Gastrocnemius medialis (tissue), 4 donors: Measurements from ENCODE around the gene DNPEP. TPM values are rescaled to one million over a fixed set of nuclear protein-coding genes. Genes with fewer than 3 reads are reported as not detected.

Source experiments
- ATAC-seq, 2 donors: fragments of 150-250 bp; one replicate each; pipeline ENCODE4 v1.9.1; 2016
- DNase-seq, 2 donors: peaks; one replicate each; pipeline ENCODE4 v3.0.0-alpha.2; 2019
- H3K27ac ChIP-seq, 4 donors: fragments of 200-600 bp; sonication (generic); 1 replicate in 1 of 4; 2 replicates in 3 of 4; pipeline ENCODE4 v1.5.1; 2016 to 2018; ENCODE audit warnings: mild to moderate bottlenecking in 2 of 4, moderate library complexity in 1 of 4
- H3K27me3 ChIP-seq, 3 donors: fragments of 200-600 bp; sonication (generic) in 2 of 3; 1 replicate in 1 of 3; 2 replicates in 2 of 3; pipeline versions ENCODE4 v1.5.1 to v1.6.0; 2016 to 2019; ENCODE audit warnings: mild to moderate bottlenecking in 1 of 3, moderate library complexity in 1 of 3
- H3K36me3 ChIP-seq, 2 donors: fragments of 200-600 bp; sonication (generic) in 1 of 2; one replicate each; pipeline ENCODE4 v1.5.1; 2017 to 2018
- H3K4me1 ChIP-seq, 2 donors: fragments of 200-600 bp; sonication (generic) in 1 of 2; one replicate each; pipeline ENCODE4 v1.5.1; 2016 to 2017; ENCODE audit warnings: mild to moderate bottlenecking in 2 of 2
- H3K4me3 ChIP-seq, 4 donors: fragments of 200-600 bp; sonication (generic) in 3 of 4; 1 replicate in 1 of 4; 2 replicates in 3 of 4; pipeline ENCODE4 v1.5.1; 2016 to 2019; ENCODE audit warnings: mild to moderate bottlenecking in 2 of 4
- H3K9me3 ChIP-seq, 3 donors: fragments of 200-600 bp; sonication (generic) in 2 of 3; 1 replicate in 1 of 3; 2 replicates in 2 of 3; pipeline ENCODE4 v1.5.1; 2016 to 2019
- POLR2A ChIP-seq, 2 donors: fragments of 450-650 bp; IDR thresholded peaks; one replicate each; pipeline ENCODE4 v1.6.1; 2017; ENCODE audit warnings: antibody characterized with exemption in 2 of 2, mild to moderate bottlenecking in 2 of 2, moderate library complexity in 2 of 2
- in situ Hi-C, 4 donors: fragments of 200-750 bp; cut with MboI; loops; one replicate each; pipeline versions ENCODE4 v1.15.0 to v1.8.0; 2017; ENCODE audit warnings: low sequenced_read_pairs in 4 of 4
- intact Hi-C: fragments of 100-400 bp; cut with DNase I; formaldehyde crosslinking; loops from one replicate; pipeline ENCODE4 v1.15.1; 2023; ENCODE audit warnings: low total_unique reads
- total RNA-seq, 4 donors: library from RNA; depleted of rRNA; stranded (reverse); fragments of >200 nt; gene quantifications; one replicate each; pipeline versions ENCODE4 v1.1.0 to v1.2.3, GENCODE V29; 2016
- TF ChIP-seq, protein P1 (sequence below), 5 experiments: fragments of 450-650 bp in 3 of 5; fragments of 200-600 bp in 2 of 5; sonication (generic) in 2 of 5; IDR thresholded peaks in 4 of 5; conservative IDR thresholded peaks in 1 of 5; 1 replicate in 4 of 5; 2 replicates in 1 of 5; pipeline ENCODE4 v1.5.1; 2016 to 2019; ENCODE audit warnings: antibody characterized with exemption in 5 of 5, mild to moderate bottlenecking in 3 of 5, moderate library complexity in 3 of 5

The DNPEP gene
- total RNA-seq, 4 donors from 2014 or later, result 56.0 to 147 (median 65.3) TPM

DNA sequence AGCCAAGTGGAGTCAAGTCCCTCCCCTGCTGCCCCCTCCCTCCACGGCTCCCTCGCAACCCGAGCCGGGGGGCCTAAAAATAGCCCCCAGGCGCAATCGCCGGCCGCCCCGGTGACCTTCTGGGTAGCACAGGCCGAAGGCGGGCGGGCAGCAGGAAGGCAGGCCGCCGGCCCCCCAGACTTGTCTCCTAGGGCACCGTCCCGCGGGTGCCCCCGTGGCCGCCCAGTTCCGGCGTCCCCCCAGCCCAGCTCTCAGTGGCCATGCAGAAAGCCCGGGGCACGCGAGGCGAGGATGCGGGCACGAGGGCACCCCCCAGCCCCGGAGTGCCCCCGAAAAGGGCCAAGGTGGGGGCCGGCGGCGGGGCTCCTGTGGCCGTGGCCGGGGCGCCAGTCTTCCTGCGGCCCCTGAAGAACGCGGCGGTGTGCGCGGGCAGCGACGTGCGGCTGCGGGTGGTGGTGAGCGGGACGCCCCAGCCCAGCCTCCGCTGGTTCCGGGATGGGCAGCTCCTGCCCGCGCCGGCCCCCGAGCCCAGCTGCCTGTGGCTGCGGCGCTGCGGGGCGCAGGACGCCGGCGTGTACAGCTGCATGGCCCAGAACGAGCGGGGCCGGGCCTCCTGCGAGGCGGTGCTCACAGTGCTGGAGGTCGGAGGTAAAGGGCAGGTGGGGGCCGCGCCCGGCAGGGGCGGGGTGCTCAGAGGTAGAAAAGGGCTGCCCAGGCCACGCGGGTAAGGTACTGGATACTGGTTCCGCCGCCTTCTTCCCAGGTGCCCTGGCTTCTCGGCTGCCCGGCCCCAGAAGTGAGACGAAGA lies 47.2 kb upstream of the DNPEP start, which contains the start of gene SPEG:
Gene SPEG (plus strand): TSS at position 126 of the 808 bp plus-strand sequence. CDS start 135 bp downstream, at position 261.
- peak; percentile 95 to 96 for TF ChIP-seq POLR2A (IDR thresholded peaks at IDR 0.05)
- TF ChIP-seq, protein P1, sequence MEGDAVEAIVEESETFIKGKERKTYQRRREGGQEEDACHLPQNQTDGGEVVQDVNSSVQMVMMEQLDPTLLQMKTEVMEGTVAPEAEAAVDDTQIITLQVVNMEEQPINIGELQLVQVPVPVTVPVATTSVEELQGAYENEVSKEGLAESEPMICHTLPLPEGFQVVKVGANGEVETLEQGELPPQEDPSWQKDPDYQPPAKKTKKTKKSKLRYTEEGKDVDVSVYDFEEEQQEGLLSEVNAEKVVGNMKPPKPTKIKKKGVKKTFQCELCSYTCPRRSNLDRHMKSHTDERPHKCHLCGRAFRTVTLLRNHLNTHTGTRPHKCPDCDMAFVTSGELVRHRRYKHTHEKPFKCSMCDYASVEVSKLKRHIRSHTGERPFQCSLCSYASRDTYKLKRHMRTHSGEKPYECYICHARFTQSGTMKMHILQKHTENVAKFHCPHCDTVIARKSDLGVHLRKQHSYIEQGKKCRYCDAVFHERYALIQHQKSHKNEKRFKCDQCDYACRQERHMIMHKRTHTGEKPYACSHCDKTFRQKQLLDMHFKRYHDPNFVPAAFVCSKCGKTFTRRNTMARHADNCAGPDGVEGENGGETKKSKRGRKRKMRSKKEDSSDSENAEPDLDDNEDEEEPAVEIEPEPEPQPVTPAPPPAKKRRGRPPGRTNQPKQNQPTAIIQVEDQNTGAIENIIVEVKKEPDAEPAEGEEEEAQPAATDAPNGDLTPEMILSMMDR (IDR thresholded peaks at IDR 0.05 in 4 of 5, conservative IDR thresholded peaks at IDR 0.05 in 1 of 5), result no peak
- in situ Hi-C loops (no loop called here), intact Hi-C loops (loop anchor here (1.0 to 2.0 kb wide), 2 partner anchors 16 to 30 kb away; partner anchors contain the start of gene DES)
- peak; percentile 31 to 49 for ATAC-seq
- peak within 1 kb of the TSS; percentile 62 to 78 (median 68) for H3K4me3 ChIP-seq
- H3K4me1 ChIP-seq, result peaks cover 64 to 74% of the 10 kb centered on the region in 2 donors
- no peaks in the 10 kb centered on the region for H3K27me3 ChIP-seq
- no peaks in the 10 kb centered on the region for H3K36me3 ChIP-seq
- H3K9me3 ChIP-seq, result no peaks in the 10 kb centered on the region
- peak within 1 kb of the TSS; percentile 95 to 100 (median 98) for H3K27ac ChIP-seq
- DNase-seq, result peak; percentile 62 to 91

DNA sequence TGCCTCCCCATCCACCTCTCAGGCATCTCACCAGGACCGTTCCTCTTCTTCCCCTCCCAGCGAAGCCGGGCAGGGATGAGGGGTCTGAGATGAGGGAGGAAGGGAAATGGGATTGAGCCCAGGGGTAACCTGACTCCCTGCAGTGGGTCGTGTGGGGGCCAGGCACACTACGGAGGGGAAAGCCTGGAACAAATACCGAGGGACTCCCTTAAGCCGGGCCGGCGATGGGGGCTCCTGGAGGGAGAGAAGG lies 46.7 kb upstream of the DNPEP start:
- ATAC-seq (no peak), DNase-seq (no peak)
- no peaks in the 10 kb centered on the region for H3K9me3 ChIP-seq
- peak overlapping the region; percentile 95 to 100 (median 98) for H3K27ac ChIP-seq
- in situ Hi-C loops, result no loop called here
- H3K4me3 ChIP-seq, result peak overlapping the region; percentile 62 to 78 (median 68)
- no peak for TF ChIP-seq POLR2A (IDR thresholded peaks at IDR 0.05)
- TF ChIP-seq, protein P1 (IDR thresholded peaks at IDR 0.05 in 4 of 5, conservative IDR thresholded peaks at IDR 0.05 in 1 of 5), result no peak
- H3K27me3 ChIP-seq, result no peaks in the 10 kb centered on the region
- peaks cover 60 to 69% of the 10 kb centered on the region in 2 donors for H3K4me1 ChIP-seq
- H3K36me3 ChIP-seq, result no peaks in the 10 kb centered on the region
- intact Hi-C loops, result loop anchor here (1.0 to 2.0 kb wide), 2 partner anchors 16 to 29 kb away; partner anchors contain the start of gene DES

DNA sequence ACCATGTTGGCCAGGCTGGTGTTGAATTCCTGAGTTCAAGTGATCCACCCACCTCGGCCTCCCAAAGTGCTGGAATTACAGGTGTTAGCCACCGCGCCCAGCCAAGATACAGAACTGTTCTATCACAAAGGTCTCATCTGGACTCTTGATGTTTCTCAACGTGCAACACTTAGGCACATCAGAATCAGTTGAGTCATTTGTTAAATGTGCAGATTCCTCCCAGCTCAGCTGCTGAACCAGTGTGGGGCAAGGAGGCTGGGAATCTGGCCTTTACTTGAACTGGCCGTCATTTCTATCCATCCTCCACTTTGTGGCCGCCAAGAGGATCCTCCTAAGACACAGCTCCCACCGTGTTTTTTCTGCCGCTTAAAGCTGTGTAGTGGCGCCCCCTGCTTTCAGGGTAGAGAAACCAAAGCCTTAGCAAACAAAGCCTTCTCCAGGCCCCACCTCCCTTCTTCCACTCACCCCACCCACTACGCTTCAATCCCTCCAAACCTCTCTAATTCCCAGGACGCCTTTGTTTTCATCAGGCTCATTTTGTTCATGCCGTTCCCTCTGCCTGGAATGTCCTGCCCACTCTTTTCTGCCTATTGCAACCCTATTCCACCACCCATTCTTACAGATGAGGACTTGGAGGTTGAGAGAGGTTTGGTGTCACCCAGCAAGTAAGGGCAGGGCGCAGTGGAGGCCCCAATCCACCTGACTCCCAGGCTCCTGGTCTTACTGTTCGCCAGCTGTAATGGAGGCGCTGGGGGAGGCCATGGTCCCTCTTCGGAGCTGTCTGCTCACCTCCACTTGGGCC lies 46.2 kb upstream of the DNPEP start:
- no peak for TF ChIP-seq POLR2A (IDR thresholded peaks at IDR 0.05)
- TF ChIP-seq, protein P1 (IDR thresholded peaks at IDR 0.05 in 4 of 5, conservative IDR thresholded peaks at IDR 0.05 in 1 of 5), result peak; percentile 43 to 79 (median 54)
- intact Hi-C loops, result loop anchor here (1.0 to 2.0 kb wide), 2 partner anchors 15 to 29 kb away; partner anchors contain the start of gene DES
- no peaks in the 10 kb centered on the region for H3K27me3 ChIP-seq
- H3K36me3 ChIP-seq, result no peaks in the 10 kb centered on the region
- DNase-seq, result peak; percentile 56 to 89
- ATAC-seq, result peak; percentile 45 to 53
- H3K4me3 ChIP-seq, result peak overlapping the region; percentile 62 to 78 (median 68)
- H3K9me3 ChIP-seq, result no peaks in the 10 kb centered on the region
- peak overlapping the region; percentile 95 to 100 (median 98) for H3K27ac ChIP-seq
- in situ Hi-C loops, result no loop called here
- peaks cover 55 to 64% of the 10 kb centered on the region in 2 donors for H3K4me1 ChIP-seq

DNA sequence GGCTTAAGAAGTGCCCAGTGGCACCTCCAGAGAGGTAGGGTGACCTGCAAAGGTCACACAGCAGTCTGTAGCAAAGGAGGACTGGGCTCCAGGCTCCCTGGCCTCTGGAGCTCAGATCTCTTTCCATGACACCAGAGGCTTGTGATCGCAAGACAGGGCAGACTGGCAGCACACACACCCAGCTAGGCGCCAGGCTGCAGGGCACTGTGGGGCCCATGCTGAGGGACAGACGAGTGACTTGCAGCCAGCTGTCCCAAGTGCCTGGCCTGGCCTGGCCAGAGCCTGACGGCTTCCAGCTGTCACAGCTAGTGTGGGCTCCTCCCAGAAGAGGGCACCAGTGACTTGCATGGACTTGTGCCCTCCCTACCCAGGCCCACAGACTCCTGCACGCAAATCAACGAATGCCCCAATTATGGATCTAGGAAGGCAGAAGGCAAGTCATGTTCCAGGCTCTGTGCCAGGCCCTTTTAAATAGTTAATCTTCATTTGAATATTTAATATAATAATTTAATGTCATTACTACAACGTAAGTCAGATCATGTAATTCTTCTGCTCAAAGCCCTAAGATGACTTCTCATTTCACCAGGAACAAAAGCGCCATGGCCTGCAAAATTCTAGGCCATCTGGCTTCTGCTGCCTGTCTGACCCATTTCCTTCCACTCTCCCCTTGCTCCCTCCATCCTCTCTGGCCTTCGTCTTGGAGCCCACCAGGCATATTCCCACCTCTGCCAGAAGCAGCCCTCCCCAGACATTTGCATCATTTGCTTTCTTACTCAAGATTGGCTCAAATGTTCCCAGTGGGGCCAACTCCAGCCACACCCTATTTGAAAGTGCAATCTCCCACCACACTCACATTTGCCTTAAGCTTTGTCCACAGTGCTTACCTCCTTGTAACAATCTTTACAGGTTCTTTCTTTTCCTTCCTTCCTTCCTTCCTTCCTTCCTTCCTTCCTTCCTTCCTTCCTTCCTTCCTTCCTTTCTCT lies 43.2 kb upstream of the DNPEP start:
- in situ Hi-C loops (no loop called here), intact Hi-C loops (no loop called here)
- DNase-seq (peak; percentile 81 to 97), ATAC-seq (peak; percentile 49 to 63)
- Histone ChIP-seq H3K9me3 (no peaks in the 10 kb centered on the region), H3K36me3 (peaks cover 0 to 5% of the 10 kb centered on the region in 2 donors), H3K27ac (peak overlapping the region; percentile 95 to 100 (median 98)), H3K27me3 (no peaks in the 10 kb centered on the region), H3K4me1 (peaks cover 29 to 37% of the 10 kb centered on the region in 2 donors), H3K4me3 (no peak overlapping the region)
- peak in 1 of 2 donors; percentile 51 for TF ChIP-seq POLR2A (IDR thresholded peaks at IDR 0.05)
- TF ChIP-seq, protein P1 (IDR thresholded peaks at IDR 0.05 in 4 of 5, conservative IDR thresholded peaks at IDR 0.05 in 1 of 5), result peak in 3 of 5 experiments; percentile 32 to 42 (median 37)
